CD14-positive monocyte (primary cell): ENCODE data around the gene CPED1. TPM values are rescaled to one million over a fixed set of nuclear protein-coding genes. Genes with fewer than 3 reads are reported as not detected.

ENCODE experiments used
- DNase-seq, 3 donors: peaks; one replicate each; pipeline ENCODE4 v3.0.0-alpha.2; 2011 to 2022
- H2AFZ ChIP-seq: 2 replicates; pipeline ENCODE4 v1.6.0; 2012; ENCODE audit warnings: mild to moderate bottlenecking, low read depth, low read length, inconsistent platforms; ENCODE audit not compliant: insufficient read depth, poor library complexity, severe bottlenecking
- H3K27ac ChIP-seq, 2 donors: 1 replicate in 1 of 2; 2 replicates in 1 of 2; pipeline ENCODE4 v1.5.1; 2012 to 2013; ENCODE audit warnings: low read length in 2 of 2, control low read depth in 1 of 2, inconsistent platforms in 1 of 2, low read depth in 1 of 2, mild to moderate bottlenecking in 1 of 2
- H3K27me3 ChIP-seq, 2 donors: one replicate each; pipeline versions ENCODE4 v1.6.0 to v1.6.1; 2011 to 2013; ENCODE audit warnings: low read length in 2 of 2; ENCODE audit not compliant: control insufficient read depth in 2 of 2, insufficient read depth in 2 of 2
- H3K36me3 ChIP-seq, 2 donors: replicated peaks in 1 of 2; 1 replicate in 1 of 2; 2 replicates in 1 of 2; pipeline versions ENCODE4 v1.5.1 to v1.6.1; 2012 to 2013; ENCODE audit warnings: low read length in 2 of 2, control low read depth in 1 of 2, inconsistent platforms in 1 of 2, mild to moderate bottlenecking in 1 of 2; ENCODE audit not compliant: insufficient read depth in 2 of 2, control insufficient read depth in 1 of 2
- H3K4me1 ChIP-seq, 2 donors: 1 replicate in 1 of 2; 2 replicates in 1 of 2; pipeline versions ENCODE4 v1.5.1 to v1.6.1; 2012 to 2013; ENCODE audit warnings: low read length in 2 of 2, control low read depth in 1 of 2, inconsistent platforms in 1 of 2, mild to moderate bottlenecking in 1 of 2, moderate library complexity in 1 of 2; ENCODE audit not compliant: insufficient read depth in 2 of 2, control insufficient read depth in 1 of 2
- H3K4me2 ChIP-seq: replicated peaks from 2 replicates; pipeline ENCODE3; 2012; ENCODE audit warnings: low read length, moderate library complexity, mild to moderate bottlenecking; ENCODE audit not compliant: poor library complexity, severe bottlenecking; ENCODE audit errors: extremely low read depth
- H3K4me3 ChIP-seq, 3 experiments: fragments of 200-600 bp in 1 of 3; sonication (generic) in 1 of 3; replicated peaks in 1 of 3; 1 replicate in 2 of 3; 2 replicates in 1 of 3; pipeline ENCODE4 v1.5.1; 2011 to 2013; ENCODE audit warnings: low read length in 3 of 3, mild to moderate bottlenecking in 3 of 3, control low read depth in 2 of 3, low read depth in 2 of 3, inconsistent platforms in 1 of 3, moderate library complexity in 1 of 3
- H3K79me2 ChIP-seq: 2 replicates; pipeline ENCODE4 v1.6.0; 2012; ENCODE audit warnings: mild to moderate bottlenecking, control low read depth, inconsistent platforms, low read length, moderate library complexity; ENCODE audit not compliant: insufficient read depth
- H3K9ac ChIP-seq: 2 replicates; pipeline ENCODE4 v1.6.0; 2017; ENCODE audit warnings: low read length, mild to moderate bottlenecking; ENCODE audit not compliant: insufficient read depth, poor library complexity, severe bottlenecking
- H3K9me3 ChIP-seq, 2 donors: replicated peaks in 1 of 2; 1 replicate in 1 of 2; 2 replicates in 1 of 2; pipeline versions ENCODE4 v1.5.1 to v1.6.1; 2012 to 2013; ENCODE audit warnings: low read length in 2 of 2, control low read depth in 1 of 2; ENCODE audit not compliant: control insufficient read depth in 1 of 2, insufficient read depth in 1 of 2
- H4K20me1 ChIP-seq: 2 replicates; pipeline ENCODE4 v1.6.0; 2012; ENCODE audit warnings: mild to moderate bottlenecking, low read length, control low read depth, moderate library complexity; ENCODE audit not compliant: insufficient read depth
- H3K27ac Mint-ChIP-seq, 7 donors: one replicate each; pipeline ENCODE4 v1.8.0; 2020; ENCODE audit warnings: mild to moderate bottlenecking in 7 of 7, mixed read lengths in 7 of 7, moderate library complexity in 6 of 7, inconsistent platforms in 2 of 7
- H3K27me3 Mint-ChIP-seq, 3 donors: one replicate each; pipeline ENCODE4 v1.8.0; 2021 to 2022; ENCODE audit warnings: low read depth in 3 of 3, mild to moderate bottlenecking in 3 of 3, mixed read lengths in 3 of 3, moderate library complexity in 3 of 3, inconsistent platforms in 1 of 3
- H3K36me3 Mint-ChIP-seq, 2 donors: one replicate each; pipeline ENCODE4 v1.8.0; 2020; ENCODE audit warnings: mixed read lengths in 2 of 2, inconsistent platforms in 1 of 2, mild to moderate bottlenecking in 1 of 2
- H3K4me1 Mint-ChIP-seq: one replicate; pipeline ENCODE4 v1.8.0; 2020; ENCODE audit warnings: mild to moderate bottlenecking, mixed read lengths
- H3K4me3 Mint-ChIP-seq, 2 donors: one replicate each; pipeline ENCODE4 v1.8.0; 2020; ENCODE audit warnings: mild to moderate bottlenecking in 2 of 2, mixed read lengths in 2 of 2, moderate library complexity in 1 of 2
- H3K9me3 Mint-ChIP-seq, 7 donors: one replicate each; pipeline ENCODE4 v1.8.0; 2020 to 2022; ENCODE audit warnings: mixed read lengths in 7 of 7, mild to moderate bottlenecking in 6 of 7, moderate library complexity in 6 of 7, inconsistent platforms in 2 of 7
- WGBS: methylation state at CpG from one replicate; pipeline ENCODE4 v1.1.5; 2013; ENCODE audit warnings: missing lambda C conversion rate; ENCODE audit not compliant: insufficient coverage; 5-methylcytosine and 5-hydroxymethylcytosine counted together
- intact Hi-C, 2 donors: fragments of 100-400 bp; cut with micrococcal nuclease; formaldehyde crosslinking; loops; one replicate each; pipeline versions ENCODE4 v1.15.0 to v1.15.1; 2023
- polyA plus RNA-seq, 3 donors: library from polyadenylated mRNA; depleted of rRNA in 1 of 3; unstranded in 2 of 3; stranded (reverse) in 1 of 3; fragments of 300-500 nt in 2 of 3; fragments of >200 nt in 1 of 3; fragmentation: Illumina TruSeq in 2 of 3; gene quantifications; 1 replicate in 2 of 3; 2 replicates in 1 of 3; pipeline ENCODE4 v1.2.3, GENCODE V29; 2012 to 2021
- TF ChIP-seq, protein P1 (sequence below): fragments of 200-600 bp; IDR thresholded peaks from one replicate; pipeline ENCODE4 v1.8.0; 2022; ENCODE audit warnings: antibody characterized with exemption, mild to moderate bottlenecking

The CPED1 gene
- polyA plus RNA-seq, 3 donors = 9.8 to 30.0 (median 20.4) TPM

DNA sequence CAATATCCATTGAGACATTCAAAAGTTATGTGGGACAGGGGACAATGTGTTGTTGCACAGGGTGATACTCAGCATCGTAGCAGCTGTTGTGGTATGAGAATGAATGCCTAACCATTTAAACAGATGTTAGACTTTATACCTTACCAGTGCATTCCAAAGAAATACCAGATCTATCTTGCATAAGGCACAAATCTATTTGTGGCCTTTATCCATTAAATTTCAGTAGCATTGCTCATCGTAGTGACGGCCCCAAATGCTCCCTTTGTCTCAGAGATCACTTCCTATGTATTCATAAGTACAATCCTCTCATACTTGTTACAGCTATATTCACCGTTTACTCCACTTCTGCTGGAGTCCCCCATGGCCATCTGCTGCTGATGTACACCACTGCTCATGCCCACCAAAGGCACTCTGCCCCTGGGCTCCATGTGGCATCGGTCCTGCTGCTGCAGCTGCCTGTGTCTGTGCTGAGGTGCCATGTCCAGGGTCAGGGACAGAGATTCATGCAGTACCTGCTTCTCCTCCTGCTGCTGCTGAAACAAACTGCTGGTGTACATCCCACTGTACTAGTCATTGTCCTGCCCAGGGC is 96.3 kb downstream of the CPED1 start:
- no peak overlapping the region for H3K4me3 Mint-ChIP-seq
- peak overlapping the region in 1 of 7 donors; percentile 53 for H3K27ac Mint-ChIP-seq

DNA sequence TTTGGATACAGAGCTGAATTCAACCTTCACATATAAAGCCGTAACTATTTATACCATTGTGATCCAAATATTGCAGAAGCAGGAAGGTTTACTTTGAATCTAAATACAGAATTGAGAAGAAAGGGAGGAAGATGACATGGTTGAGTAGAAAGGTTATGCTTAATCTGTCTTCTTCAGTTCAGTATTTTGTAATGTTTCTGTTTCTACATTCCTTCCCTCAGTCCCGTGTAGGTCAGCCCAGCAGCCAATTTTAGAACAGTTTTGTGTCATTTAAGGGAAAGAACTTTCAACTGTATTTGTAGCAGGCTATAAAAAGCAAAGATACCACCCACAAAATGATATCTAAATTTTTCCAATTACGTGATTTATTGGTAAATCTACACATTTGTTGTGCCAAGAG is 97.4 kb downstream of the CPED1 start:
- H4K20me1 ChIP-seq = no peaks in the 10 kb centered on the region
- H3K79me2 ChIP-seq = no peaks in the 10 kb centered on the region
- no peaks in the 10 kb centered on the region for H3K9me3 ChIP-seq
- no peak overlapping the region for H3K4me2 ChIP-seq
- H3K9me3 Mint-ChIP-seq = no peaks in the 10 kb centered on the region
- H3K36me3 ChIP-seq = no peaks in the 10 kb centered on the region
- no peak overlapping the region for H3K9ac ChIP-seq
- no peak for DNase-seq
- peaks cover 0 to 3% (median 0%) of the 10 kb centered on the region in 3 donors for H3K27me3 Mint-ChIP-seq
- no peaks in the 10 kb centered on the region for H3K4me1 ChIP-seq
- H3K27me3 ChIP-seq = no peaks in the 10 kb centered on the region
- no peaks in the 10 kb centered on the region for H3K36me3 Mint-ChIP-seq
- H3K4me3 ChIP-seq = no peak overlapping the region
- WGBS = no CpG with 5 or more reads among the region's 3 CpGs
- intact Hi-C loops = loop anchor here in 1 of 2 donors (2.0 kb wide), 1 partner anchor 99 kb away; no protein-coding TSS in a partner anchor
- H3K27ac ChIP-seq = no peak overlapping the region
- no peak overlapping the region for H2AFZ ChIP-seq
- H3K27ac Mint-ChIP-seq = no peak overlapping the region
- TF ChIP-seq, protein P1, sequence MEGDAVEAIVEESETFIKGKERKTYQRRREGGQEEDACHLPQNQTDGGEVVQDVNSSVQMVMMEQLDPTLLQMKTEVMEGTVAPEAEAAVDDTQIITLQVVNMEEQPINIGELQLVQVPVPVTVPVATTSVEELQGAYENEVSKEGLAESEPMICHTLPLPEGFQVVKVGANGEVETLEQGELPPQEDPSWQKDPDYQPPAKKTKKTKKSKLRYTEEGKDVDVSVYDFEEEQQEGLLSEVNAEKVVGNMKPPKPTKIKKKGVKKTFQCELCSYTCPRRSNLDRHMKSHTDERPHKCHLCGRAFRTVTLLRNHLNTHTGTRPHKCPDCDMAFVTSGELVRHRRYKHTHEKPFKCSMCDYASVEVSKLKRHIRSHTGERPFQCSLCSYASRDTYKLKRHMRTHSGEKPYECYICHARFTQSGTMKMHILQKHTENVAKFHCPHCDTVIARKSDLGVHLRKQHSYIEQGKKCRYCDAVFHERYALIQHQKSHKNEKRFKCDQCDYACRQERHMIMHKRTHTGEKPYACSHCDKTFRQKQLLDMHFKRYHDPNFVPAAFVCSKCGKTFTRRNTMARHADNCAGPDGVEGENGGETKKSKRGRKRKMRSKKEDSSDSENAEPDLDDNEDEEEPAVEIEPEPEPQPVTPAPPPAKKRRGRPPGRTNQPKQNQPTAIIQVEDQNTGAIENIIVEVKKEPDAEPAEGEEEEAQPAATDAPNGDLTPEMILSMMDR = no peak
- no peak overlapping the region for H3K4me3 Mint-ChIP-seq
- H3K4me1 Mint-ChIP-seq = peaks cover 1% of the 10 kb centered on the region

More for the DNA sequence above, 96.3 kb downstream of the CPED1 start:
- Histone ChIP-seq H3K9me3 (no peaks in the 10 kb centered on the region), H2AFZ (no peak overlapping the region), H4K20me1 (no peaks in the 10 kb centered on the region), H3K27me3 (no peaks in the 10 kb centered on the region), H3K36me3 (no peaks in the 10 kb centered on the region), H3K9ac (no peak overlapping the region), H3K79me2 (no peaks in the 10 kb centered on the region), H3K4me3 (no peak overlapping the region), H3K27ac (no peak overlapping the region), H3K4me2 (no peak overlapping the region), H3K4me1 (no peaks in the 10 kb centered on the region)
- peaks cover 1% of the 10 kb centered on the region for H3K4me1 Mint-ChIP-seq
- no peak for DNase-seq
- intact Hi-C loops = loop anchor here (2.0 to 5.0 kb wide), 2 partner anchors 98 kb away; partner anchors contain the start of gene CPED1 (in 1 of the 2)
- TF ChIP-seq, protein P1 = no peak
- no peaks in the 10 kb centered on the region for H3K36me3 Mint-ChIP-seq
- WGBS = 100% methylated on average over 4 of the region's 5 CpGs
- peaks cover 0 to 3% (median 0%) of the 10 kb centered on the region in 3 donors for H3K27me3 Mint-ChIP-seq
- H3K9me3 Mint-ChIP-seq = no peaks in the 10 kb centered on the region
